Testis (tissue), 3 donors: ENCODE measurements around the gene FGF5. TPM values are rescaled to one million over a fixed set of nuclear protein-coding genes. Genes with fewer than 3 reads are reported as not detected.

Source experiments
- DNase-seq: peaks from one replicate; pipeline ENCODE4 v3.0.0-alpha.2; 2019
- H3K27ac ChIP-seq, 2 donors: fragments of 200-600 bp; sonication (generic); one replicate each; pipeline ENCODE4 v1.5.1; 2019
- H3K27me3 ChIP-seq: fragments of 200-600 bp; sonication (generic); one replicate; pipeline ENCODE4 v1.5.1; 2019
- H3K36me3 ChIP-seq: fragments of 200-600 bp; sonication (generic); one replicate; pipeline ENCODE4 v1.5.1; 2017; ENCODE audit warnings: low read depth; ENCODE audit errors: missing control alignments
- H3K4me1 ChIP-seq: fragments of 200-600 bp; sonication (generic); one replicate; pipeline ENCODE4 v1.5.1; 2019
- H3K4me3 ChIP-seq, 2 donors: fragments of 200-600 bp; sonication (generic); one replicate each; pipeline ENCODE4 v1.5.1; 2017 to 2019
- H3K9me3 ChIP-seq: fragments of 200-600 bp; sonication (generic); one replicate; pipeline ENCODE4 v1.5.1; 2017
- CTCF ChIP-seq, 3 experiments: fragments of 450-650 bp in 2 of 3; fragments of 200-600 bp in 1 of 3; sonication (generic) in 1 of 3; IDR thresholded peaks; one replicate each; pipeline ENCODE4 v1.5.1; 2016 to 2019; ENCODE audit warnings: antibody characterized with exemption in 3 of 3, mild to moderate bottlenecking in 2 of 3, moderate library complexity in 1 of 3
- POLR2A ChIP-seq: fragments of 450-650 bp; IDR thresholded peaks from one replicate; pipeline ENCODE4 v1.6.1; 2017; ENCODE audit warnings: antibody characterized with exemption, mild to moderate bottlenecking, moderate library complexity
- WGBS, 2 donors: methylation state at CpG; one replicate each; pipeline ENCODE4 v1.1.5; 2018; 5-methylcytosine and 5-hydroxymethylcytosine counted together
- intact Hi-C: fragments of 100-400 bp; cut with DNase I; formaldehyde crosslinking; loops from one replicate; pipeline ENCODE4 v1.15.1; 2023; ENCODE audit warnings: low total_unique reads
- polyA plus RNA-seq: library from polyadenylated mRNA; stranded (reverse); fragments of 350-450 nt; fragmentation: Illumina TruSeq; extraction: RNeasy Lipid Tissue Mini Kit (QIAGEN cat#74804); gene quantifications from one replicate; pipeline ENCODE4 v1.2.3, GENCODE V29; 2014; ENCODE audit warnings: low read depth, low replicate concordance; ENCODE audit not compliant: insufficient read depth
- total RNA-seq, 2 donors: library from RNA; depleted of rRNA; stranded (reverse); fragments of >200 nt; gene quantifications; one replicate each; pipeline ENCODE4 v1.2.3, GENCODE V29; 2016

FGF5 gene
- total and polyA plus RNA-seq, 3 donors from 2014 or later, result not detected

- no peaks in the 10 kb centered on the region for H3K36me3 ChIP-seq
Observed at GRCh38 chr4:80255329-80256095, 11.0 kb upstream of the FGF5 start.

GRCh38 chr4:80257851-80258250, 8.6 kb upstream of the FGF5 start:
- no peaks in the 10 kb centered on the region for H3K9me3 ChIP-seq
- no peak for DNase-seq
- no peak for TF ChIP-seq CTCF (IDR thresholded peaks at IDR 0.05)
- TF ChIP-seq POLR2A, result no peak
- H3K4me3 ChIP-seq, result no peak overlapping the region
- no peaks in the 10 kb centered on the region for H3K27me3 ChIP-seq
- no peak overlapping the region for H3K27ac ChIP-seq
- no peaks in the 10 kb centered on the region for H3K4me1 ChIP-seq
- H3K36me3 ChIP-seq, result no peaks in the 10 kb centered on the region
- intact Hi-C loops, result no loop called here

More at GRCh38 chr4:80255329-80256095, 11.0 kb upstream of the FGF5 start:
- no peak for DNase-seq
- no peaks in the 10 kb centered on the region for H3K27me3 ChIP-seq
- no peaks in the 10 kb centered on the region for H3K9me3 ChIP-seq
- no peaks in the 10 kb centered on the region for H3K4me1 ChIP-seq
- no peak overlapping the region for H3K4me3 ChIP-seq
- TF ChIP-seq CTCF (IDR thresholded peaks at IDR 0.05) (no peak), POLR2A (no peak)
- WGBS, 2 donors, result 62 to 74% methylated on average over 7 of the region's 7 CpGs
- no peak overlapping the region for H3K27ac ChIP-seq
- intact Hi-C loops, result no loop called here

GRCh38 chr4:80259012-80259411, 7.5 kb upstream of the FGF5 start:
- TF ChIP-seq POLR2A, result no peak
- 66 to 74% methylated on average over 4 of the region's 4 CpGs for WGBS, 2 donors

GRCh38 chr4:80259817-80260216, 6.6 kb upstream of the FGF5 start:
- Histone ChIP-seq H3K36me3 (no peaks in the 10 kb centered on the region), H3K27ac (no peak overlapping the region), H3K9me3 (no peaks in the 10 kb centered on the region), H3K4me3 (no peak overlapping the region), H3K27me3 (peaks cover 4% of the 10 kb centered on the region), H3K4me1 (no peaks in the 10 kb centered on the region)
- no peak for TF ChIP-seq POLR2A
- TF ChIP-seq CTCF (IDR thresholded peaks at IDR 0.05), result no peak
- WGBS, 2 donors, result 82 to 88% methylated on average over 3 of the region's 3 CpGs
- DNase-seq, result no peak
- intact Hi-C loops, result no loop called here

More at GRCh38 chr4:80259012-80259411, 7.5 kb upstream of the FGF5 start:
- Histone ChIP-seq H3K36me3 (no peaks in the 10 kb centered on the region), H3K27ac (no peak overlapping the region), H3K4me3 (no peak overlapping the region), H3K9me3 (no peaks in the 10 kb centered on the region), H3K27me3 (peaks cover 1% of the 10 kb centered on the region), H3K4me1 (no peaks in the 10 kb centered on the region)
- no peak for DNase-seq
- intact Hi-C loops, result no loop called here

GRCh38 chr4:80261989-80262600, 4.4 kb upstream of the FGF5 start:
- intact Hi-C loops, result no loop called here
- H3K4me3 ChIP-seq, result no peak overlapping the region
- H3K27me3 ChIP-seq, result peaks cover 5% of the 10 kb centered on the region

More at GRCh38 chr4:80261989-80262600, 4.4 kb upstream of the FGF5 start:
- Histone ChIP-seq H3K27ac (no peak overlapping the region), H3K9me3 (no peaks in the 10 kb centered on the region), H3K4me1 (peaks cover 14% of the 10 kb centered on the region), H3K36me3 (no peaks in the 10 kb centered on the region)
- TF ChIP-seq POLR2A, result no peak
- TF ChIP-seq CTCF (IDR thresholded peaks at IDR 0.05), result no peak
- WGBS, 2 donors, result 89 to 94% methylated on average over 3 of the region's 3 CpGs
- DNase-seq, result no peak
